Transverse colon (tissue), 4 donors: Measurements from ENCODE around the gene PACRGL. TPM values are rescaled to one million over a fixed set of nuclear protein-coding genes. Genes with fewer than 3 reads are reported as not detected.

ENCODE experiments used
- DNase-seq: peaks from one replicate; pipeline ENCODE4 v3.0.0-alpha.2; 2019
- H3K27ac ChIP-seq, 4 donors: fragments of 200-600 bp; sonication (generic); 2 replicates each; pipeline ENCODE4 v1.5.1; 2016 to 2018; ENCODE audit warnings: inconsistent platforms in 4 of 4
- H3K27me3 ChIP-seq: fragments of 200-600 bp; sonication (generic); 2 replicates; pipeline ENCODE4 v1.5.1; 2017; ENCODE audit warnings: inconsistent platforms
- H3K36me3 ChIP-seq, 4 donors: fragments of 200-600 bp; sonication (generic); 2 replicates each; pipeline ENCODE4 v1.5.1; 2017 to 2019; ENCODE audit warnings: inconsistent platforms in 4 of 4
- H3K4me1 ChIP-seq, 4 donors: fragments of 200-600 bp; sonication (generic); 2 replicates each; pipeline ENCODE4 v1.5.1; 2017 to 2020; ENCODE audit warnings: inconsistent platforms in 4 of 4
- H3K4me3 ChIP-seq, 4 donors: fragments of 200-600 bp; sonication (generic); 1 replicate in 1 of 4; 2 replicates in 3 of 4; pipeline versions ENCODE4 v1.5.1 to v1.6.1; 2017 to 2019; ENCODE audit warnings: inconsistent platforms in 4 of 4
- H3K9me3 ChIP-seq, 2 donors: fragments of 200-600 bp; sonication (generic); 2 replicates each; pipeline ENCODE4 v1.5.1; 2017 to 2019; ENCODE audit warnings: inconsistent platforms in 2 of 2
- EP300 ChIP-seq: sonication (generic); formaldehyde crosslinking; IDR thresholded peaks from one replicate; pipeline ENCODE4 v1.6.1; 2017; ENCODE audit warnings: antibody characterized with exemption, low read depth
- POLR2A ChIP-seq: fragments of 450-650 bp; IDR thresholded peaks from one replicate; pipeline ENCODE4 v1.6.1; 2016; ENCODE audit warnings: antibody characterized with exemption, mild to moderate bottlenecking, moderate library complexity
- POLR2AphosphoS5 ChIP-seq, 3 donors: sonication (generic); formaldehyde crosslinking; IDR thresholded peaks; one replicate each; pipeline ENCODE4 v1.6.1; 2016; ENCODE audit warnings: antibody characterized with exemption in 3 of 3
- WGBS, 2 donors: methylation state at CpG; one replicate each; pipeline ENCODE4 v1.1.5; 2018; ENCODE audit warnings: low coverage in 1 of 2; 5-methylcytosine and 5-hydroxymethylcytosine counted together
- in situ Hi-C, 4 donors: fragments of 200-750 bp; cut with MboI; loops; one replicate each; pipeline versions ENCODE4 v1.15.0 to v1.15.1; 2017; ENCODE audit warnings: low sequenced_read_pairs in 3 of 4, low pct_ligation_motif_present in 1 of 4, low pct_unique_long_range_greater_than_20kb in 1 of 4
- intact Hi-C: fragments of 100-400 bp; cut with DNase I; formaldehyde crosslinking; loops from one replicate; pipeline ENCODE4 v1.15.1; 2023; ENCODE audit warnings: low total_unique reads
- total RNA-seq, 4 donors: library from RNA; depleted of rRNA; stranded (reverse); fragments of >200 nt; gene quantifications; one replicate each; pipeline ENCODE4 v1.1.0, GENCODE V29; 2016
- TF ChIP-seq, protein P1 (sequence below), 5 experiments: fragments of 200-600 bp in 3 of 5; fragments of 450-650 bp in 2 of 5; sonication (generic) in 3 of 5; IDR thresholded peaks; 1 replicate in 2 of 5; 2 replicates in 3 of 5; pipeline ENCODE4 v1.5.1; 2016 to 2017; ENCODE audit warnings: antibody characterized with exemption in 5 of 5, inconsistent platforms in 3 of 5, mild to moderate bottlenecking in 2 of 5, moderate library complexity in 1 of 5

The PACRGL gene
- total RNA-seq, 4 donors from 2014 or later: 22.5 to 77.5 (median 40.1) TPM

DNA sequence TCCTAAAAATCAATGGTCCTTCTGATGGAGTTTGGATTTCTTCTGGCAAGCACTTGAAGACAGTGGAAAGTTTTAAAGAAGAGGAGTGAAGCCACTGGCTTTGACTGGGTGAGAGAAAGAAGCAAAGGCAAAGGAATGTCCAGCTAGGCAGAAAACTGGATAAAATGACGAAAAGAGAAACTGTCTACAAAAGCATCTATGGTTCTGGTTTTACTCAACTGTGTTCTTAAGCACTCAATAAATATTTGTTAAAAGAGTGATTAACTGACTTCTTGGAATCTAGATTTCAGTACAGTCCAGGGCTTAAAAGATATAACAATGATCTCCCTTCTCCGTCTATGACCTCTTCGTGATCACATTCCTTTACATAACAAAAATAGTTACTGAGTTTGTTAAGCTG is 52.4 kb downstream of the PACRGL start:
- peaks cover 0 to 5% (median 0%) of the 10 kb centered on the region in 4 donors for H3K4me1 ChIP-seq
- no peaks in the 10 kb centered on the region for H3K36me3 ChIP-seq
- intact Hi-C loops (no loop called here), in situ Hi-C loops (loop anchor here in 3 of 4 donors (25.0 kb wide), 1 partner anchor 710 kb away; no protein-coding TSS in a partner anchor)
- TF ChIP-seq, protein P1, sequence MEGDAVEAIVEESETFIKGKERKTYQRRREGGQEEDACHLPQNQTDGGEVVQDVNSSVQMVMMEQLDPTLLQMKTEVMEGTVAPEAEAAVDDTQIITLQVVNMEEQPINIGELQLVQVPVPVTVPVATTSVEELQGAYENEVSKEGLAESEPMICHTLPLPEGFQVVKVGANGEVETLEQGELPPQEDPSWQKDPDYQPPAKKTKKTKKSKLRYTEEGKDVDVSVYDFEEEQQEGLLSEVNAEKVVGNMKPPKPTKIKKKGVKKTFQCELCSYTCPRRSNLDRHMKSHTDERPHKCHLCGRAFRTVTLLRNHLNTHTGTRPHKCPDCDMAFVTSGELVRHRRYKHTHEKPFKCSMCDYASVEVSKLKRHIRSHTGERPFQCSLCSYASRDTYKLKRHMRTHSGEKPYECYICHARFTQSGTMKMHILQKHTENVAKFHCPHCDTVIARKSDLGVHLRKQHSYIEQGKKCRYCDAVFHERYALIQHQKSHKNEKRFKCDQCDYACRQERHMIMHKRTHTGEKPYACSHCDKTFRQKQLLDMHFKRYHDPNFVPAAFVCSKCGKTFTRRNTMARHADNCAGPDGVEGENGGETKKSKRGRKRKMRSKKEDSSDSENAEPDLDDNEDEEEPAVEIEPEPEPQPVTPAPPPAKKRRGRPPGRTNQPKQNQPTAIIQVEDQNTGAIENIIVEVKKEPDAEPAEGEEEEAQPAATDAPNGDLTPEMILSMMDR (IDR thresholded peaks at IDR 0.05): no peak
- no peak for TF ChIP-seq POLR2AphosphoS5 (IDR thresholded peaks at IDR 0.05)
- no peak for TF ChIP-seq POLR2A
- TF ChIP-seq EP300: no peak
- WGBS, 2 donors: 75 to 80% methylated on average over 3 of the region's 3 CpGs
- H3K27me3 ChIP-seq: no peaks in the 10 kb centered on the region
- no peak overlapping the region for H3K27ac ChIP-seq
- DNase-seq: no peak
- H3K9me3 ChIP-seq: no peaks in the 10 kb centered on the region
- H3K4me3 ChIP-seq: no peak overlapping the region

DNA sequence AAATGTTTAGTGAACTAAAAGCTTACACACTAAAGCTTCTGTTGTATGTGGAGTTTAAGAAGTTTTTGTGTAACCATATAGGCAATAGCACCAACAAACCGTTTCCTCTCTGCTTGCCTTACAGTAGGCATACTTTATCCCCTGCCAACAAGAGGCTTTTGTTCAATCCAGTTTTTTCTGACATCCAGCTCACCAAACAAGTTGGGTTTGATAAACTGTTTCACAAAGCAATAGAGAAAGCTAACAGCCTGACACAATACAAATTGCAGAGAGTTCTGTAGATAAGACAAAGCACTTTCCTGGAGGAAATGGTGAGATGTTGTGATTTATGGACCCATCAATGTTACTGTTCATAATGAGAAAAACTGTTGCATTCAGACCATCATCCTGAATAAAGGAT is 53.8 kb downstream of the PACRGL start:
- no peak for TF ChIP-seq EP300
- no peak for TF ChIP-seq POLR2AphosphoS5 (IDR thresholded peaks at IDR 0.05)
- intact Hi-C loops (no loop called here), in situ Hi-C loops (loop anchor here in 3 of 4 donors (25.0 kb wide), 1 partner anchor 708 kb away; no protein-coding TSS in a partner anchor)
- no peaks in the 10 kb centered on the region for H3K36me3 ChIP-seq
- no peak for DNase-seq
- no peak overlapping the region for H3K4me3 ChIP-seq
- H3K9me3 ChIP-seq: no peaks in the 10 kb centered on the region
- no peaks in the 10 kb centered on the region for H3K27me3 ChIP-seq
- H3K4me1 ChIP-seq: peaks cover 0 to 5% (median 0%) of the 10 kb centered on the region in 4 donors
- no peak overlapping the region for H3K27ac ChIP-seq
- WGBS, 2 donors: 13 to 34% methylated on average over 1 of the region's 1 CpG

DNA sequence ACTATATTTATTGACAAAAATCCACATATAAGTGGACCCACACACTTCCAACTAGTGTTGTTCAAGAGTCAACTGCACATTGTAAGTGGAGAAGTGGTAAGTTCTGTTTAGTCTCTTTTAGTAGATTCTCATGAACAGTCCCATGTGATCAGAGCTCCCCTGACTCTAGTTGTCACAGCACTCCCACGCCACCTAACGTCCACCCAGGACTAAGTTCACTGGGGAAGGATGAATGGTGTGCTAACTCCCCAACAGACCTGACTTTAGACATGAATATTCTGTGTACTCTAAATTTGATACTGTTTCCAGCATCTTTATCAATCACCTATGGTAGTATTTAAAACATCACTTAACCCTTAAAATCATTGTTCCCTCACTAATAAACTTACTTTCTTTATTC is 59.8 kb downstream of the PACRGL start:
- Histone ChIP-seq H3K36me3 (no peaks in the 10 kb centered on the region), H3K4me1 (no peaks in the 10 kb centered on the region), H3K9me3 (no peaks in the 10 kb centered on the region), H3K27ac (no peak overlapping the region), H3K27me3 (no peaks in the 10 kb centered on the region), H3K4me3 (no peak overlapping the region)
- intact Hi-C loops (no loop called here), in situ Hi-C loops (loop anchor here in 3 of 4 donors (25.0 kb wide), 1 partner anchor 702 kb away; no protein-coding TSS in a partner anchor)
- no peak for DNase-seq
- 79% methylated on average over 2 of the region's 2 CpGs; no CpG with 5 or more reads in 1 of the 2 donors for WGBS, 2 donors
- TF ChIP-seq EP300 (no peak), POLR2A (no peak), POLR2AphosphoS5 (IDR thresholded peaks at IDR 0.05) (no peak)
- TF ChIP-seq, protein P1 (IDR thresholded peaks at IDR 0.05): no peak

DNA sequence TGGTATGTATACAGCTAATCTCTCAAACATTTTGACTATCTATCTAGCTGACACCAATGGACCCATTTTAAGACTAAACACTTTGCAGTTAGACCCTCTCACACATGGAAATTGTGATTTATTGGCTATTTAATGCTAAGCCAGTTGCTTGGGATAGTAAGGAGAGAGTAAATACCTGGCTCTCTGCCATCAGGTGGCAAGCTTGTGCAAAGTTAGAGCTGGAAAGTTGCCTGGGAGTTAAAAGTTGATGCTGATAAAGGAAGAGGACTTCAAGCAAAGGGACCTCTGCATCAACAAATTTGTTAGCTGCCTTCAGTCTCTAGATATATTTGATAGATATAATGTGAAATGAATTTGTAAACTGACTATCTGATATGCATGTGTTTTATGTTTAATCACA is 61.1 kb downstream of the PACRGL start:
- no peak for DNase-seq
- Histone ChIP-seq H3K27me3 (no peaks in the 10 kb centered on the region), H3K4me3 (no peak overlapping the region), H3K9me3 (no peaks in the 10 kb centered on the region), H3K36me3 (no peaks in the 10 kb centered on the region), H3K27ac (no peak overlapping the region), H3K4me1 (no peaks in the 10 kb centered on the region)
- TF ChIP-seq, protein P1 (IDR thresholded peaks at IDR 0.05): no peak
- TF ChIP-seq POLR2AphosphoS5 (IDR thresholded peaks at IDR 0.05): no peak
- no peak for TF ChIP-seq EP300
- no peak for TF ChIP-seq POLR2A
- intact Hi-C loops (no loop called here), in situ Hi-C loops (loop anchor here in 3 of 4 donors (25.0 kb wide), 1 partner anchor 701 kb away; no protein-coding TSS in a partner anchor)

DNA sequence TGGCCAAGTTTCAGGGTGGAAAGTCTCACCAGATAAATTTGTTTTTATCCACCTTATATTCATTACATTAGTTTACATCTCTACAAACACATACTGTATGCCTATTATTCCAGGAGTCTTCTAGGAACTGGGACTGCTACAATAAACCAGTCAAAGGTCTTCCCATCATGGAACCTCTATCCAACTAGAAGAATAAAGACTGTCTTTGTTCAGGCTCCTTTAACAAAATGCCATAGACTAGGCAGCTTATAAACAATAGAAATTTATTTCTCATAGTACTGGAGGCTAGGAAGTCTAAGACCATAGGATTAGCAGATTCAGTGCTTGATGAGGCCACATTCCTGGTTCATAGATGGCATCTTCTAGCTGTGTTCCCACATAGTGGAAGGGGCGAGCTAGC is 61.6 kb downstream of the PACRGL start:
- H3K9me3 ChIP-seq: no peaks in the 10 kb centered on the region
- TF ChIP-seq POLR2A (no peak), EP300 (no peak), POLR2AphosphoS5 (IDR thresholded peaks at IDR 0.05) (no peak)
- TF ChIP-seq, protein P1 (IDR thresholded peaks at IDR 0.05): no peak
- in situ Hi-C loops: loop anchor here in 3 of 4 donors (25.0 kb wide), 1 partner anchor 700 kb away; no protein-coding TSS in a partner anchor
- H3K4me1 ChIP-seq: no peaks in the 10 kb centered on the region
- H3K27me3 ChIP-seq: no peaks in the 10 kb centered on the region
- WGBS, 2 donors: 95 to 100% methylated on average over 1 of the region's 1 CpG
- DNase-seq: no peak
- H3K36me3 ChIP-seq: no peaks in the 10 kb centered on the region
- no peak overlapping the region for H3K4me3 ChIP-seq
- intact Hi-C loops: no loop called here
- no peak overlapping the region for H3K27ac ChIP-seq
